Choroid plexus epithelial cell (primary cell): ENCODE results near the gene ACTG2.

ENCODE experiments used
- DNase-seq: peaks from one replicate; pipeline ENCODE4 v3.0.0-alpha.2; 2010; ENCODE audit warnings: low read depth
- H3K4me3 ChIP-seq: 2 replicates; pipeline ENCODE4 v1.5.1; 2011; ENCODE audit warnings: low read depth, mild to moderate bottlenecking, control low read depth, low read length, moderate library complexity
- TF ChIP-seq, protein P1 (sequence below): conservative IDR thresholded peaks from 2 replicates; pipeline ENCODE4 v1.5.1; 2011; ENCODE audit warnings: low read depth, mild to moderate bottlenecking, control low read depth, inconsistent platforms, low read length, moderate library complexity

The ACTG2 gene

GRCh38 chr2:73915437-73915993, 22.7 kb downstream of the ACTG2 start:
- H3K4me3 ChIP-seq, result no peak overlapping the region
- no peak for DNase-seq
- TF ChIP-seq, protein P1, sequence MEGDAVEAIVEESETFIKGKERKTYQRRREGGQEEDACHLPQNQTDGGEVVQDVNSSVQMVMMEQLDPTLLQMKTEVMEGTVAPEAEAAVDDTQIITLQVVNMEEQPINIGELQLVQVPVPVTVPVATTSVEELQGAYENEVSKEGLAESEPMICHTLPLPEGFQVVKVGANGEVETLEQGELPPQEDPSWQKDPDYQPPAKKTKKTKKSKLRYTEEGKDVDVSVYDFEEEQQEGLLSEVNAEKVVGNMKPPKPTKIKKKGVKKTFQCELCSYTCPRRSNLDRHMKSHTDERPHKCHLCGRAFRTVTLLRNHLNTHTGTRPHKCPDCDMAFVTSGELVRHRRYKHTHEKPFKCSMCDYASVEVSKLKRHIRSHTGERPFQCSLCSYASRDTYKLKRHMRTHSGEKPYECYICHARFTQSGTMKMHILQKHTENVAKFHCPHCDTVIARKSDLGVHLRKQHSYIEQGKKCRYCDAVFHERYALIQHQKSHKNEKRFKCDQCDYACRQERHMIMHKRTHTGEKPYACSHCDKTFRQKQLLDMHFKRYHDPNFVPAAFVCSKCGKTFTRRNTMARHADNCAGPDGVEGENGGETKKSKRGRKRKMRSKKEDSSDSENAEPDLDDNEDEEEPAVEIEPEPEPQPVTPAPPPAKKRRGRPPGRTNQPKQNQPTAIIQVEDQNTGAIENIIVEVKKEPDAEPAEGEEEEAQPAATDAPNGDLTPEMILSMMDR, result no peak

DNA sequence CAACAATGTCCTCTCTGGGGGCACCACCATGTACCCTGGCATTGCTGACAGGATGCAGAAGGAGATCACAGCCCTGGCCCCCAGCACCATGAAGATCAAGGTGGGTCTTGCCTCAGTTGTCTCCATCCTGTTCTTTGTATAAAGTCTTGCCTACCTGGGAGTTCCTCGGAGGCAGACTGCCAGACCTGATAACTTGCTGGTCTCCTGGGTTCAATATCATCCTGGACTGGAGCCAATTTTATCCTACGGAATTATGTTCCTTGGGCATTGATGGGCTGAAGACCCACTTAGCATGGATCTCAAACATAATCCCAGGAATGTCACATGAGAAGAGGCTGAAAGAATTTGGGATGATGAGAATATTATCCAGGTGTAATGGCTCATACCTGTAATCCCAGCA, 23.9 kb downstream of the ACTG2 start:
- TF ChIP-seq, protein P1, result no peak

GRCh38 chr2:73917296-73917695, 24.5 kb downstream of the ACTG2 start:
- TF ChIP-seq, protein P1, result no peak
- no peak for DNase-seq
- no peak overlapping the region for H3K4me3 ChIP-seq

More for the DNA sequence above, 23.9 kb downstream of the ACTG2 start:
- no peak overlapping the region for H3K4me3 ChIP-seq
- DNase-seq, result no peak

- TF ChIP-seq, protein P1, result no peak
- no peak for DNase-seq
- no peak overlapping the region for H3K4me3 ChIP-seq
Observed at GRCh38 chr2:73917696-73918207, 24.9 kb downstream of the ACTG2 start.

- H3K4me3 ChIP-seq, result no peak overlapping the region
- TF ChIP-seq, protein P1, result no peak
- no peak for DNase-seq
Observed at GRCh38 chr2:73918856-73919255, 26.0 kb downstream of the ACTG2 start.

DNA sequence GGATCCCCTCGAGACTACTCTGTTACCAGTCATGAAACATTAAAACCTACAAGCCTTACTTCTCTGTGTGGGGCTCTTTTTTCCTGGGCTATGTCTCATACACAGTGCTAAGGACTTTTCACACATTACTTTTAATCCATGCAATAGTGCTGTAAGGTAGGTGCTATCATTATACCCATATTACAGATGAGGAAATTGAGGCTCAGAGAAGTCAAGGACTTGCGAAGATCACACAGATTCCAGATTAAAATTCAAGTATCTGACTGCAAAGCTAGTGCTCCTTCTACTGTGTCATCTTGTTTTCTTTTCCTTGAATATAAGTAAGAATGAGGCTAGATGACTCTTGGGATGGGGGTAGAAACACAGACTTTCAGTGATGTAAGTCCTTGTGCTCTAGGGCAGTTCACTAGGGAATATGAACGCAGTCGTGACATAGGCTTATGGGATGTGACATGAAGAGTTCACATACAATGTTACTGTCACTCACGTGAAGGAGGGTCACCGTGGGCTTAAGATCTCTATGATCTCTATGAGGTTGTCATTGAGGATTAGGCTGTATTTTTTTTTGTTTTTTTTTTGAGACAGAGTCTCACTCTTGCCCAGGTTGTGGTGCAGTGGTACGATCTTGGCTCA, 26.9 kb downstream of the ACTG2 start:
- TF ChIP-seq, protein P1, result no peak
- DNase-seq, result no peak
- no peak overlapping the region for H3K4me3 ChIP-seq
